HG02610 (cell line): ENCODE data around the gene PLD5.
"Not testable (repeated sequence)": the region's sequence is repeated elsewhere in the genome, so short reads cannot be mapped to it uniquely, and the experiment has no call there.

Experiments
- ATAC-seq: cut with Tn5 transposase; IDR thresholded peaks from one replicate; pipeline ENCODE4 v1.9.1; 2021; ENCODE audit warnings: mild to moderate bottlenecking, moderate library complexity; ENCODE audit not compliant: unreplicated experiment

The PLD5 gene

DNA sequence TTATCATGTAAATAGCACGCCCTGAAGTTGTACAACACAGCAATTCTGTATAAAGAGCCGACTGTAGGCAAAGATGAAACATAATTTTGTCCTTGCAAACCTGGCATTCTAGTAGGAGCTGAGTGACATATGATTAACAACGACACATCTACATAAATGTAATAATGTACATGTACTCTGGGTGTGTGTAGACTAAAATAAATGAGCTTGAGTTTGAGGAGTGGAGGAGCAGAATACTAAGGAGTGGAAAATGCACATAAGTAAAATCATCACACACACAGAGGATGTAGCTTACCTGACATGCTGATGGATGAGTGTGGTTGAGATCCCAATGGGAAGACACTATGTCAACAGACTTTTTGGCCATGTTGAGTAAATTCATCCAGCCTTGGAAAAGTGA, 236.4 kb downstream of the PLD5 start:
- not testable (repeated sequence) for ATAC-seq

DNA sequence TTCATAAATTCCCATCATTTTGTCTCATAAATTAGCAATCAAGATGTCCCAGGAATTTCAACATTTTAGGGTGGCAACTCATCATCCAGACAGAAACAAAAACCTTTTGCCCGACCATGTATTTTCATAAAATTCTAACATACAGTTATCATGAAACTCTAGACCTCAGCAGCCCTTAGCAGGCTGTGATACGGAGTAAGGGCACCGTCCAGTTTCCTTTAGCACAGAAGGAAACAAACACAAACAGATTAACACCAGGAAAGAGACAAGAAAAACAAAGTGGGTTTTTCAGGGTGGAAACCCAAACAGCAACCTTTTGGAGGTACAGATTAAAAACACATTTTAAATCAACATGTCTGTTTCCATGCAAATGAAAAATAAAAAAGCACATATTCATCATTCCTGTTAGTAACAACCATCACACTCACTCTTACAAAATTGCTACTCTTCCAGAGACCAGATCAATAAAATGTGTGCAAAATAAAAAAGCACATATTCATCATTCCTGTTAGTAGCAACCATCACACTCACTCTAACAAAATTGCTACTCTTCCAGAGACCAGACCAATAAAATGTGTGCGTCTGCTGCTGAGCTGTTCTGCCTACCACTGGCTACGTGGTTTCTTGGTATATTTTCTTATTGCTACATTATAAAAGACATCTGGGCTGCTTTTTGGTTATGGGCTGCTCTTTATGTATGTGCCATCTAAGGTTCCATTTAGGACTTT, 241.6 kb downstream of the PLD5 start:
- not testable (repeated sequence) for ATAC-seq

DNA sequence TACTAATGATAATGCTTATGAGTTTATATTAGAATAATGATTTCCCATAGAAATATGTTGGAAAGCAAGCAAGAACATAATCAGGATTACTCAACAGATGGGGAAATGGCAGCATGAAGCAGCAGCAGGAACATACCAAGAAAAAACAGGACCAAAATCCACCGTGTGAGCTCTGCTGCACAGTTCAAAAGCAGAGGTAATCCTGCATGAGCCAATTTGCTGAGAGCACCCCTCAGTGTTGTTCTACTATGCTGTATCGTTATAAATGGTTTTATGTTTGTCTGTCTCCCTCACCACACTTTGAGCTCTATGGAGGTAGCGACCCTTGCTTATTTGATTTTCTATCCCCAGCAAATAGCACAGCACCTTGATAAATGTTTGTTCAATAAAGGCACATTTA, 246.1 kb downstream of the PLD5 start:
- not testable (repeated sequence) for ATAC-seq

DNA sequence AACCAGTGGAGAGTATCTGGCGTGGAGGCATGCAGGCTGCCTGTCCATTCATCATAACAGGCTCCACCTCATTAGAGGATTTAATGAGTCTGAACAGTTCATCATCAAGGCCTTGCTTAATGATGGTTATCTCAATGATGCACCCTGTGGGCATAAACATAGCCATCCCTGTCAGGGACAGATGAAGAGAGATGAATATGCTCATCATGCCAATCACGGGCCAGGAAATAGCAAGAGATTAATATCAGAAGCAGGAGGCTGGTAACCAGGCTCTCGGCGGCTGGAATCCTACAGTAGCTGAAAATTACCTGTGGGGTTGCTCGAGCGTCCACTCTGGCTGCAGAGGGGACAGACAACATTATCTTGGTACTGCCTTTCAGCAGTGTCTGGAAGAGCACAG, 247.7 kb downstream of the PLD5 start:
- ATAC-seq: not testable (repeated sequence)

DNA sequence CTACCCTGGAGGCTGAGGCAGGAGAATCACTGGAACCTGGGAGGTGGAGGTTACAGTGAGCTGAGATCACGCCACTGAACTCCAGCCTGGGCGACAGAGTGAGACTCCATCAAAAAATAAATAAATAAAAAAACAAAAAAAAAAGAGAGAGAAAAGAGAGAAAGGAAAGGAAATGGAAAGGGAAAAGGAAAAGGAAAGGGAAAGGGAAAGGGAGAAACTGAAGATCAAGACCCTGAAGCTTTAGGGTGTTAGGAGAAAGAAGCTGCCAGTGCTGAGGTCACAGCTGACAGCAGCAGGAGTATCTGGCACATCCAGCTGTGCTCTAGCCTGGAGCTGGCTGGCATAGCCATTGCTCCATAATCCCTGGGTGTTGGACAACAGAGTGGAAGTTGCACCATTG, 257.5 kb downstream of the PLD5 start:
- ATAC-seq: not testable (repeated sequence)

DNA sequence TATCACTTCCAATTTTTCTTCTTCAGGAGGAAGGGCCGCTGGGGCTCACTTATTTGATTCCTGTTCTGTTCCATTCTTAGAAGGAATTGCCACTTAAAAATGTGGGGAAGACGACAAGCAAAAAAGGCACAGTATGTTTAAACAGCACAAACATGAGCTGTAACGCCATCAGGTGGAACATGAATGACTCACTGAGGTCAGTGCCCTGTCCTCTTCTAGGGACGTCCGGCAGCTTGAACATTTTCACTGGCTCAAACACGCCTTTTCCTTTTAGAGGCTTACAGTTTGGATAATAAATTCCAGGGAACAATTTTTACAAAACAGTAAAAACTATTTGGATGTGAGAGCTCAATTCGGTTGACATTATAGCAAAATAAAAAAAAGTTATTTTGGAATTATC, 260.1 kb downstream of the PLD5 start:
- ATAC-seq: not testable (repeated sequence)

DNA sequence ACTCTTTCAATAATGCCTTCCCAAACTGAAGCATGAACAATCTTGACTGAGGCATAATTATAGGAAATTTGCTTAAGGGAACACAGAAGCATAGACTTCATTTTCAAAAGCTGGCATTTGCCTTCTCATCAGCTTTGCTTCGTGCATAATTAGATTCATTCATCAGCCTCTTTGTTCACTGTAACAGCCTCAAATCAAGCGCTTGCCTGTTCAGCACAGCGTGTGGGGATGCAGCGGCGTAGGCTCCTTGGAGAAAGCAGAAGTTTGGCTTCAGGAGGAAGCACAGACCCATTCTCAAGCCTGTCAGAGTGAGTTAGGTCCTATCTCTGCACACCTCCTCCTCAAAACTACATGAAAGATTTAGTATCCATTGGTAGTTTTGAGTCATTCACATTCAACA, 279.2 kb downstream of the PLD5 start:
- no peak for ATAC-seq

DNA sequence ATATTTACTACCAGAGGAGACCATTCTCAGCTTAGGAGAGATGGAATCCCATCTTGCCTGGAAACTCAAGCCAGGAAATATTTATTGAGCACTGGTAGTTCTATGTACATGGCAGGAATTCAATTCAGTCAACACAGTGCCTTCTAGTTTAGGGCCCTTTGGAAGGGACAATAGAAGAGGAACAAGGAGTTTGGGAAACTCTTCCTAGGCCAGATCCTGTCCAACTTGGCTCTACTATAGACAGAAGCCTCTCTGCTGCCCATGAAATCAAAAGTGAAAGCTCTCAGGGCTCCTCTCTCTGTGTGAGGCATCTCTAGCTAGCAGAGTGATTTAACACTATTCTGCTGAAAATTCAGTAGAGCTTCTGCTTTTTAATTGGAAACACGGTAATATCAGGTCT, 281.0 kb downstream of the PLD5 start:
- peak; percentile 98 for ATAC-seq

DNA sequence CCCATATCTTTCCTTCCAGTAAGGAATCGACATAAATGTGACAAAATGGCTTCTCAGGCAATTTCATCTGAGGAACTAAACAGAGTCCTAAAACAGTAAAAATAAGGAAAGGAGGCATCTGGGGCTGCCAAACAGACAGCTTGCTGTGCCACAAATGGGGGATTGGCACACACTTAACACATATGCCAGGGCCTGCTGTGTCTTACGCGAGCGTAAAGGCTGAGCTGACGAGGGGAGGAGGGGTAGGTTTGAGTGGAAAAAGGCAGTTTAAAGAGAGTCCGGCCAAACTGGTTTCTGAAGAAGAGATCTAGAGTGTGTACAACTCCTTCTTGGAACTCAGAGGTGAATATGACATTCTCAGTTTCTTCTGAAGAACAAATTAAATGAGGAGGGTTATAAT, 281.5 kb downstream of the PLD5 start:
- no peak for ATAC-seq

DNA sequence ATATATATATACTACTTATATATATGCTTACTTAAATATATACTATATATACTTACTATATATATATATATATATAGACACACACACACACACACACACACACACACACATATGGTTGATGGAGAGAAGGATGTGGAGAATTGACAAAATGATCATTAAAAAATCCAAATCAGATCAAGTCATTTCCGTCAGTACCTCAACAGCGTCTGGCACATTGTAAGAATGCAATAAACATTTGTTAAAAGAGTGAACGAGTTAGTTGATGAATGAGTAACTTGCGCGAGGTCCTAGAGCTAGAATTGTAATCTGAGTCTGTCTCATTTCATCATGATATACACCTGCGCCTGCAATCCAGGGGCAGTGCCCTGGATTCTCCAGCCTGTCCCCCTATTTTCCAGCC, 282.6 kb downstream of the PLD5 start:
- no peak for ATAC-seq

DNA sequence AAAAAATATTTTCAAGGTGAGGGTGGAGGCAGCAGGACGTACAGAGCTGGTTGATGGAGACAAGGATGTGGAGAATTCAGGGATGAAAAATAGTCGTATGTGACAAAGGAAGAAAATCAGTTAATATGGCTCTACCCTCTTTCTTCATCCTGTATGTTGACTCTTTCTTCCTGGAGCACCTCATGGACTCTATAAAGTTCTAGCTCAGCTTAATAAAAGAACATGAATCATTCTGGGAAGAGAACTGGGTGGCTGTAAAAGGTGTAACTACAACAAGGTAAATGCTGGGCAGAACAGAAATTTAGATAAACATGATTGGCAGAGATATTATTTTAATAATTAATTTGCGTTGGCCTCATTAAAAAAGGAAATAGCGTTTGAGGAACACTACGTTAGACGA, 283.8 kb downstream of the PLD5 start:
- no peak for ATAC-seq

DNA sequence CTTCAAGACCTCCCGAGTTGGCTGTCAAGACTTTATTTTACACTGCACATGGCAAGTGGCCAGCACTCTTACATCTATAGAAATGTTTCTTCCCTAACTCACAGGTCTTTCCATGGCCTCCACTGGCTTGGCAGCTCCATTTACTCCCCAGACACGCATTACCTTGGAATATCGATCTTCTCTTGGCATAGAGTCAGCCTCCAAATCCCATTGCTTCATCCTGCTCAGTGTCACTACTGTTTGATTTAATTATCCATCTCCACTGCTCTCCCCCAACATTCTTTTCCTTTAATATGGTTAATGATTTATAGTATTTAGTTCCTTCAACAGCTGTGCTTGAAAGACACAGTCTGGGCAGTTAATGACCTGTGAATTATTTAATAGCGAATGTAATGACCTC, 284.4 kb downstream of the PLD5 start:
- no peak for ATAC-seq

DNA sequence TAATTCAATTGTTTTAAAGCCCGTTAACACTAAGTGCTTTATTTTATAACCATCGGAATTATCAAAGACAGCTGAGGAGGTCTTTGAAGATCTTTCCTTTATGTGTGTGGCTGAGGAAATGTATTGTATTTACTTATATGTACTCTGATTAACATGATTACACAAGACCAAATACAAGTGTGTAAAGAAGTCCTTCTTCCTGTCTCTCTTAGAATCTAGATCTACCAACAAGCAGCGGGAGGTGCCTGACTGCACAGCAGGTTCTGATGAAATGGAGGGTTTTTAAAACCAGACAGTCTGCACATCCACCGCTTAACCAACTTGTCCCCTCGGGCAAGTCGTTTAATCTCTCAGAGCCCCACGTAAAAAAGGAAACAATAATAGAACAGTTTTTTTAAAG, 285.1 kb downstream of the PLD5 start:
- no peak for ATAC-seq

DNA sequence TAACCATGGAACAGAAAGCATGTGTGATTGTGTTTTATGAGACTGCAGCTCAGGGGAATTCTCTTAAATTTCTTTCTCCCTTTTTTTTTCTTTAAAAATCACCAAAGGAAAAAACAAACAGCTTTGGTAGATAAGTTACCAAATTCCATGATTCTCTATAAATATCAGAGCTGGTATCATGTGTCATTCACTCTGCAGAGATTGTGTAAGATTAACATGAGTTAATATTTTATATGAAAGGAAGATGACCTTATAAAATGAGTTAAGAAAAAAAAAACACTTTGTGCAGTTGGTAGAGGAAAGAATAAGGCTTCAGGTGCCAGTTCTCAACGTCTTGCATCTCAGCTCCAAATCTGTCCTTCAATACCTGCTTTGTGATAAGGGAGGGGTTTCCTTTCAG, 287.4 kb downstream of the PLD5 start:
- no peak for ATAC-seq

DNA sequence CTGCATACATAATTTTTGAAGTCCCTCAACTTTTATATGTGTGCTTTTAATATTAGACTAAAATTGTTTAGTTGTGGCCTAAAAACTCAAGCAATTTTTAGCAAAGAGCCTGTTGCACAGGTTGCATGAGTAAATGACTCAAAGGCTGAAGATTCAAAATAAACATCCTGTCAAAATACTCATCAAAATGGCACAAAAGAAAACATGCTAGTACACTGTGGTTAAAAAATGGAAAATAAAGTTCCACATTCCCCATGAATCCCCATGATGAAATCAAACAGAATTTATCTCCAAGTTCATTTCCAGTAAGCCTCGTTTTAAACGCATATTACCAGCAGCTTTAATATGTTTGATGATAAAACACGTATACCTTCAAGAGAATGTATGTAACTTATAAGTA, 295.5 kb downstream of the PLD5 start:
- ATAC-seq: no peak

DNA sequence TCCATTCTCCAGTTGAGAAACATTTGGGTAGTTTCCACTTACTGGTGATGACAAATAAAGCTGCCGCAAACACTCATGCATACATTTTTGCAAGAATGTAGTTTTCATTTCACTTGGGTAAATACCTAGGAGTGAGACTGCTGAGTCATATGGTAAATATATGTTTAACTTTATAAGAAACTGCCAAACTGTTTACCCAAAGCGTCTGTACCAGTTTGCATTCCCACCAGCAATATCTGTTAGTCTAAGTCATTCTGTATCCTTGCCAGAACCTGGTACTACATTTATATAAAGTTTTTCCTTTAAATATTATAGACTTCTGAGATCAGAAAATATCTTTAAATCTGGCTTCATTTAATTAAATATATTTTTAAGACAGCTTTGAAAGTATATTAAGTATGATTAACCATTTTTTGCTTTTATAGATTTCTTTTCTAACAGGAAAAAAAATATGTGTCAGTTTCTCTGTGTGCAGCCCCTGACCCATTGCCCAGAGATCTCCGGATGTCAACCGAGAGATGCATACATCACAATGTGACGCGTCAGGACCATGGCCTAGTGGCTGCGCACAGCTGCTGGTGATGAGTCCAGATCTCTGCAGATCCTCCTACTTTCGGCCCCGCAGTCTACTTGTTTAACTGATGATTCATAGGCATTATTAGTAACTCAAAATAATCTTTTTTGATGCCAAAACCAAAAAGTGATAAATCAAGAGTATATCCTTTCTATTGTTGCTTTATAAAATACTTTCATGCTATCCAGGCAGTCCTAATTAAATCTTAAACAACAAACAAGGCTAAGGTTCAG, 298.5 kb downstream of the PLD5 start:
- ATAC-seq: peak; percentile 77

DNA sequence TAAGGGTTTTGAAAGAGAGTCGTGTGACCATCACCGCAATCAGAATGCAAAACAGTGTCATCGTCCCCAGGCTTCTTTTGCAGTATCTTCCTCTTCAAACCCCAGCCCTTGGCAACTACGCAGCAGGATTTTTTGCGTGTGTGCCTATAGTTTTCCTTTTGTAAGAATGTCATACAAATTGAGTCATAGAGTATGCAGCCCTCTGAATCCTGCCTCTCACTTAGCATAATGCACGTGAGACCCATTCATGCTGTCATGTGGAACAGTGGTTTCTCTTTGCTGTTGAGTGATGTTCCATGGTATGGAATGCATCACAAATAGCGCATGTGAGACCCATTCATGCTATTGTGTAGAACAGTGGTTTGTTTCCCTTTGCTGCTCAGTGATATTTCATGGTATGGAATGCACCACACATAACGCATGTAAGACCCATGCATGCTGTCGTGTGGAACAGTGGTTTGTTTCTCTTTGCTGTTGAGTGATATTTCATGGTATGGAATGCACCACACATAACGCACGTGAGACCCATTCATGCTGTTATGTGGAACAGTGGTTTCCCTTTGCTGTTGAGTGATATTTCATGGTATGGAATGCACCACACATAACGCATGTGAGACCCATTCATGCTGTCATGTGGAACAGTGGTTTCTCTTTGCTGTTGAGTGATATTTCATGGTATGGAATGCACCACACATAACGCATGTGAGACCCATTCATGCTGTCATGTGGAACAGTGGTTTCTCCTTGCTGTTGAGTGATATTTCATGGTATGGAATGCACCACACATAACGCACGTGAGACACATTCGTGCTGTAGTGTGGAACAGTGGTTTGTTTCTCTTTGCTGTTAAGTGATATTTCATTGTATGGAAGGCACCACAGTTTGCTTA, 299.4 kb downstream of the PLD5 start:
- not testable (repeated sequence) for ATAC-seq

DNA sequence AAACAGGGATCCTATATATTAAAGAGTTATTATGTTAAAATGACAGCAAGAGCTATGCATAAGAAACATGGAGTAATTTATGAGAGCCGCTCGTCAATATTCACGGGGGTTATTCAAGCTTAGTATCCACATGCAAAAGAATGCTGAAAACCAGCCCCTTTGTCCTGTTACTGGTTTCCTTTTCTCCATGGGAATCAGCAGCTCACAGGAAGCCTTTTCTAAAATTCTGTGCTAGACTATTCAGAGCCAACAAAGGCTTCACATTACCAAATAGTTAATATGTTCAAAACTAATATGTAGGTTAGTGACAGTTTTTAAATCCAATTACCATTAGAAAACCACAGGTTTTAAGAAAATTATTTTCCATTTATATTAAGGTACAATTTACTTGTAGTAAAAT, 300.0 kb downstream of the PLD5 start:
- no peak for ATAC-seq

DNA sequence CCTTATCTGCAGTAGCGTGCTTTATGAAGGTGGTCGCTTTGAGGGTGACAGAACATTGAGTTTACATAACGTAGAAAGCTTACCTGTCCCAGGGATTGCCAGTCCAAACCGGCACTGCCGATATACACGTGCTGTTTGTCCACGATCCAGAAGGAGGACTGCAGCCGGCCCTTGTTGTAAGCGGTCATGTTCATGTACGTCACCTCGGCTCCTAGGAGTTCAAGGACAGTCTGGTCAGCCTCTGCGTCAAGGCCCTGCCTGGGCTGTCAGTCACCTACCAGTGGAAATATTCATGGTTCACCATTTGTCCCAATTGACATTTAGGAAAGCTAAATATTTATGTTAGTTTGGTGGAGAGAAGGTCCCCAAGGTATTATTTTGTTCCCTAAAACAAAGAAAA, 304.6 kb downstream of the PLD5 start:
- ATAC-seq: no peak

DNA sequence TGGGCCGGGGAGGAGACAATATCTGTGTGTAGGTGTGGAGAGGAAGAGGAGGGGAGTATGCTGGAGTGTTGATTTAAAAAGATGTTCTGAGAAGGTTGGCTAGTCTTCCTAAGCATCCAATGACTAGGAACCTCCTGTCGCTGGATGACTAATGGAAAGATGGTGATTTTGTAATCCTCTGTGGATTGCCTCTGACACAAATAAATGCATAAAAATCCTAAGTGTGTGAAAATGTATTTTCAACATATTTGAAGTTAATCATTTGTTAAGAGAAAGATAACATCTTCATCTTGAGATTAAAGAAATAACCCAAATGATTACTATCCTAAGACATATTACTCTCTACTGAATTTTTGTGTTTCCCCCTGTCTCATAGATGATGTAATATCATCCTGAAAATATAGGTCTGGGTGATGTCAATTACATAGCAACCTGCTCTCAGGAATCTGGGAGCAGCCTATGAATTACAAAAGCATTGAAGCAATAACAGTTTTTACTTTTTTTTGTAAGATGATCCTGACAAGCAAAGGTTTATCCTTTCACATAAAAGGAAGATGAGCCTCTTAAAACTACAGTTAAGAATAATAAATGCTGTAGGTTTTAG, 305.1 kb downstream of the PLD5 start:
- no peak for ATAC-seq

DNA sequence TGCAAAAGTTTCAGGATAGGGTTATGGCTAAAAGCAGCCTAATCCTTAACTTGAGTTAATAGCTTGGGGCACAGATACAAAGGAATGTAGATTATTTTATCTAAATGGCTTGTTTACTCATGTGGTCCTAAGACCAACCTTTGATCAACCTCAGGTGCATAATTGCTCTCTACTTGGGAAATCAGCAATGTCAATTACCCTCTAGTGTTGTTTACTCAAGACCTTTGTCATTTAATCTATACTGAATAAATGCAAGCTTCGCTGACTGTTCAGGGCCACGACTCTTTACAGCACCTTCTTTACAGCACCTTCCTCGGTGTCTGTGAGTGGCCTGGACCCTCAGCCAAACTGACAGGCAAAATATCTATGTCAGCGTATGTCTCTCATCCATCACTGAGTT, 308.1 kb downstream of the PLD5 start:
- no peak for ATAC-seq
